ENCODE measurements around the gene DENND5B.

DNA sequence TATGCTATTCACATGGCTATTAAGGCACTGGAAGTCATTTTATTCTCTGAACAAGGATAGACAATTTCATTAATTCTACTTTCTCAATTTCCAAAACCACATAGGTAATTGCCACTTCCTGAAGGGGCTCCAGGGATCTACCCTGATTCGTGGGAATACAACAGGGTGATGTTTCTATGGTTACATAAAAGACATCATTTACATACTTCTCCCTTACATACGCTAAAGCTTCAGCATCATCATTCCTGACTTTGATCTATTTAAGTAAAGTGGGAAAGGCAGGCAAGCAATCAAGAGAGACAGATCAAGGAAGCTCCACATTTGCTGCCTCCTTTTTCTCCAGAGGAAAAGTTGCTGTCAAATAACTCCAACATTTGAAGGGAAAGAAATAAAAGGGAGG is 146.2 kb downstream of the DENND5B start:
- TF ChIP-seq, protein P1, sequence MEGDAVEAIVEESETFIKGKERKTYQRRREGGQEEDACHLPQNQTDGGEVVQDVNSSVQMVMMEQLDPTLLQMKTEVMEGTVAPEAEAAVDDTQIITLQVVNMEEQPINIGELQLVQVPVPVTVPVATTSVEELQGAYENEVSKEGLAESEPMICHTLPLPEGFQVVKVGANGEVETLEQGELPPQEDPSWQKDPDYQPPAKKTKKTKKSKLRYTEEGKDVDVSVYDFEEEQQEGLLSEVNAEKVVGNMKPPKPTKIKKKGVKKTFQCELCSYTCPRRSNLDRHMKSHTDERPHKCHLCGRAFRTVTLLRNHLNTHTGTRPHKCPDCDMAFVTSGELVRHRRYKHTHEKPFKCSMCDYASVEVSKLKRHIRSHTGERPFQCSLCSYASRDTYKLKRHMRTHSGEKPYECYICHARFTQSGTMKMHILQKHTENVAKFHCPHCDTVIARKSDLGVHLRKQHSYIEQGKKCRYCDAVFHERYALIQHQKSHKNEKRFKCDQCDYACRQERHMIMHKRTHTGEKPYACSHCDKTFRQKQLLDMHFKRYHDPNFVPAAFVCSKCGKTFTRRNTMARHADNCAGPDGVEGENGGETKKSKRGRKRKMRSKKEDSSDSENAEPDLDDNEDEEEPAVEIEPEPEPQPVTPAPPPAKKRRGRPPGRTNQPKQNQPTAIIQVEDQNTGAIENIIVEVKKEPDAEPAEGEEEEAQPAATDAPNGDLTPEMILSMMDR (conservative IDR thresholded peaks at IDR 0.05): no peak
- TF ChIP-seq EZH2 (IDR thresholded peaks at IDR 0.05; ENCODE audit: low read depth): no peak
